Endothelial cell of hepatic sinusoid (primary cell): ENCODE measurements around the gene SLC26A2.

Experiments used
- in situ Hi-C: cut with HindIII; loops from 2 replicates; pipeline ENCODE4 v1.10.0; 2017; ENCODE audit warnings: low sequenced_read_pairs

The SLC26A2 gene

GRCh38 chr5:149936700-149937091 lies 23.9 kb upstream of the SLC26A2 start:
- in situ Hi-C loops: no loop called here

- in situ Hi-C loops: no loop called here
Observed at GRCh38 chr5:149937610-149938009, 22.9 kb upstream of the SLC26A2 start.

- in situ Hi-C loops: no loop called here
Observed at GRCh38 chr5:149938279-149938678, 22.3 kb upstream of the SLC26A2 start.

- in situ Hi-C loops: no loop called here
Observed at GRCh38 chr5:149938791-149939358, 21.7 kb upstream of the SLC26A2 start.

- in situ Hi-C loops: no loop called here
Observed at GRCh38 chr5:149939546-149939945, 21.0 kb upstream of the SLC26A2 start.

- in situ Hi-C loops: loop anchor here (10.0 kb wide), 1 partner anchor 65 kb away; the partner anchor contains the start of genes HMGXB3 and TIGD6
Observed at GRCh38 chr5:149940077-149940574, 20.4 kb upstream of the SLC26A2 start.

- in situ Hi-C loops: loop anchor here (10.0 kb wide), 1 partner anchor 64 kb away; the partner anchor contains the start of genes HMGXB3 and TIGD6
Observed at GRCh38 chr5:149940941-149941644, 19.5 kb upstream of the SLC26A2 start.

GRCh38 chr5:149941795-149942194 lies 18.8 kb upstream of the SLC26A2 start:
- in situ Hi-C loops: loop anchor here (10.0 kb wide), 1 partner anchor 63 kb away; the partner anchor contains the start of genes HMGXB3 and TIGD6

- in situ Hi-C loops: loop anchor here (10.0 kb wide), 1 partner anchor 63 kb away; the partner anchor contains the start of genes HMGXB3 and TIGD6
Observed at GRCh38 chr5:149942199-149942598, 18.4 kb upstream of the SLC26A2 start.

- in situ Hi-C loops: loop anchor here (10.0 kb wide), 1 partner anchor 62 kb away; the partner anchor contains the start of genes HMGXB3 and TIGD6
Observed at GRCh38 chr5:149942741-149943169, 17.8 kb upstream of the SLC26A2 start.

GRCh38 chr5:149943177-149943949 lies 17.2 kb upstream of the SLC26A2 start:
- in situ Hi-C loops: loop anchor here (10.0 kb wide), 1 partner anchor 61 kb away; the partner anchor contains the start of genes HMGXB3 and TIGD6

GRCh38 chr5:149944666-149945065 lies 15.9 kb upstream of the SLC26A2 start, which contains the start of gene PDE6A:
Gene PDE6A, minus strand, starts transcription at chr5:149944793. Its CDS starts 120 bp downstream, at chr5:149944673.
- in situ Hi-C loops: loop anchor here (5.0 to 10.0 kb wide), 2 partner anchors 60 to 92 kb away; partner anchors contain the start of genes HMGXB3 and TIGD6

- in situ Hi-C loops: loop anchor here (5.0 to 10.0 kb wide), 2 partner anchors 59 to 94 kb away; partner anchors contain the start of genes HMGXB3 and TIGD6
Observed at GRCh38 chr5:149946118-149946517, 14.4 kb upstream of the SLC26A2 start.

GRCh38 chr5:149948993-149949392 lies 11.6 kb upstream of the SLC26A2 start:
- in situ Hi-C loops: loop anchor here (5.0 to 10.0 kb wide), 2 partner anchors 56 to 97 kb away; partner anchors contain the start of genes HMGXB3 and TIGD6

- in situ Hi-C loops: no loop called here
Observed at GRCh38 chr5:149951138-149951749, 9.3 kb upstream of the SLC26A2 start.

GRCh38 chr5:149953436-149954121 lies 7.0 kb upstream of the SLC26A2 start:
- in situ Hi-C loops: no loop called here

GRCh38 chr5:149954798-149955197 lies 5.8 kb upstream of the SLC26A2 start:
- in situ Hi-C loops: no loop called here

- in situ Hi-C loops: no loop called here
Observed at GRCh38 chr5:149956685-149957084, 3.9 kb upstream of the SLC26A2 start.

GRCh38 chr5:149957855-149958254 lies 2.7 kb upstream of the SLC26A2 start:
- in situ Hi-C loops: no loop called here
